ENCODE data around the gene TCERG1L.

The TCERG1L gene

GRCh38 chr10:131063311-131063710 lies 248.2 kb downstream of the TCERG1L start:
- TF ChIP-seq, protein P1, sequence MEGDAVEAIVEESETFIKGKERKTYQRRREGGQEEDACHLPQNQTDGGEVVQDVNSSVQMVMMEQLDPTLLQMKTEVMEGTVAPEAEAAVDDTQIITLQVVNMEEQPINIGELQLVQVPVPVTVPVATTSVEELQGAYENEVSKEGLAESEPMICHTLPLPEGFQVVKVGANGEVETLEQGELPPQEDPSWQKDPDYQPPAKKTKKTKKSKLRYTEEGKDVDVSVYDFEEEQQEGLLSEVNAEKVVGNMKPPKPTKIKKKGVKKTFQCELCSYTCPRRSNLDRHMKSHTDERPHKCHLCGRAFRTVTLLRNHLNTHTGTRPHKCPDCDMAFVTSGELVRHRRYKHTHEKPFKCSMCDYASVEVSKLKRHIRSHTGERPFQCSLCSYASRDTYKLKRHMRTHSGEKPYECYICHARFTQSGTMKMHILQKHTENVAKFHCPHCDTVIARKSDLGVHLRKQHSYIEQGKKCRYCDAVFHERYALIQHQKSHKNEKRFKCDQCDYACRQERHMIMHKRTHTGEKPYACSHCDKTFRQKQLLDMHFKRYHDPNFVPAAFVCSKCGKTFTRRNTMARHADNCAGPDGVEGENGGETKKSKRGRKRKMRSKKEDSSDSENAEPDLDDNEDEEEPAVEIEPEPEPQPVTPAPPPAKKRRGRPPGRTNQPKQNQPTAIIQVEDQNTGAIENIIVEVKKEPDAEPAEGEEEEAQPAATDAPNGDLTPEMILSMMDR (IDR thresholded peaks at IDR 0.05): no peak

DNA sequence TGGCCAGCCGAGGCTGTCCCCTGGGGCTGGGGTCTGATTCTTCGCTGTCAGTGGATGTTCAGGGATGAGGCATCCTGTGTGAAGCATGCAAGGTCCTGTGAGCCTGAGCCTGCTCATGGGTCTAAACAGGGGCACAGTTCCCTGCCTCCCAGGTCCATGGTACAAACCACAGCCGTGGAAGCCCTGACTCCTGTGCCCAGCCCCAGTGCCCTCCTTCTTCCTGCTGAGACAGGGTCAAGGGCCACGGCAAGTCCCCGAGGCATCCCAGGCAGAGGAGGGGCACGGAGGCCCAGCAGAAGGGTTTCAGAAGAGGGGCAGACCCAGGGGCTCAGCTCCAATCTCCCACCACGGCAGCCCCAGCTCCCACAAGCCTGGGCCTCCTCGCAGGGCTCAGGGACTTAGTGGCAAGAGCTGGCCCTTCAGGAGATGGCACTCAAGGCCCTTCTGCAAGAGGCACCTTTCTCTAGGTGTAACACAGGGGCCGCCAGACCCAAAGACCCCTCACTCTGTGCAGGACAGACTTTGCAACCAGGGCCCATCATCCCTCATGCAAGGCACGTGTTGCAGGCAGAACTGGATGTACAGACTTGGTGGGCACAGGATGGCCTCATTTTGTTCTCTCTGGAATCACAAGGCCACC lies 248.8 kb downstream of the TCERG1L start:
- TF ChIP-seq, protein P1 (IDR thresholded peaks at IDR 0.05): no peak

DNA sequence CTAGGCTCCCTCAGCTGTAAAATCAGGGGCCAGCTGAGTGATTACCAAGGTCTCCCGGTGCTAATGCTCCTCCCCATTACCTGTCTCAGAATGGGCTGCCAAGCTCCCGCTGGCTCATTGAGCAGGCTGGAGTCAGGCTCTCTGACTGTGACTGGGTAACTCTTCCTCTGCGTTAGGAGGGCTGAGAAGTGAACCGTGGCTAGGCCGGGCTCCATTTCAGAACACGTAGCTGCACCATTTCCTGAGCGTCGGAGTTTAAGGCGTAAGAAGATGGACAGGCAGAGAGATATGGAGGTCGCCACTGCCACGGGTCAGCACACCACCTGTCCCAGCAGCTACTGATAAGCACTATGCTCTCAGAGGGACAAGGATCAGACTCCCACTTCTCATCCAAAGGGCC lies 250.3 kb downstream of the TCERG1L start:
- TF ChIP-seq, protein P1 (IDR thresholded peaks at IDR 0.05): no peak

GRCh38 chr10:131059881-131060280 lies 251.6 kb downstream of the TCERG1L start:
- TF ChIP-seq, protein P1 (IDR thresholded peaks at IDR 0.05): no peak

DNA sequence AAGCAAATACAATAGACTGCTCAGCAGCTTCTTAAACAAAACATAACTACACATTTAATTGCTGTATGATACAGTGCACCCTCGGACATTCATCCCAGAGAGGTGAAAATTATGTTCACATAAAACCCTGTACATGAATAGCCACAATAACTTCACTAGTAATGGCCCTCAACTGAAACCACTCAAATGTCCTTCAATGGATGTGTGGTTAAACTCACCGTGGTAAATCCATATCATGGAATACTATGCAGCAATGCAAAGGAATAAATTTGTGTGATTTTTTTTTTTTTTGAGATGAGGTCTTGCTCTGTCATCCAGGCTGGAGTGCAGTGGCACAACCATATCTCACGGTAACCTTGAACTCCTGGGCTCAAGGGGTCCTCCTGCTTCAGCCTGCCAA lies 252.7 kb downstream of the TCERG1L start:
- TF ChIP-seq, protein P1 (IDR thresholded peaks at IDR 0.05): no peak

DNA sequence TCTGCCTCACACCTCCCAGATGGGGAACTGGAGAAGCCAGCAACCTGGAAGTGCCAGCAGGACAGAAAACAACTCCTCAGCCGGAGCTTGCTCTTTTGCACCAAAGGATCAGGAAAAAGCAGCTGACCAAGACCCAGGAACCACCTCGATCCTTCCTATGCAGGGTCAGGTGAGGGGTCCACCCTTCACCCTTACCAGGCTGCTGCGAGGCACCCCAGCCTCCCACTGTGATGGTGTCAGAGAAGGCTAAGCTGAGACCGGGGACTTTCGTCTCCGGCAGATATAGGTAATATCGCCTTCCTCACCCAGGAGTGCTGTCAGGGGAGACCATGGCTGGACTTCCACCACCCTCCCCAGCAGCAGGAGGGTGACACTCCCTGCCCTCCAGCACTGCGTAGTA lies 254.7 kb downstream of the TCERG1L start:
- TF ChIP-seq, protein P1 (IDR thresholded peaks at IDR 0.05): no peak

DNA sequence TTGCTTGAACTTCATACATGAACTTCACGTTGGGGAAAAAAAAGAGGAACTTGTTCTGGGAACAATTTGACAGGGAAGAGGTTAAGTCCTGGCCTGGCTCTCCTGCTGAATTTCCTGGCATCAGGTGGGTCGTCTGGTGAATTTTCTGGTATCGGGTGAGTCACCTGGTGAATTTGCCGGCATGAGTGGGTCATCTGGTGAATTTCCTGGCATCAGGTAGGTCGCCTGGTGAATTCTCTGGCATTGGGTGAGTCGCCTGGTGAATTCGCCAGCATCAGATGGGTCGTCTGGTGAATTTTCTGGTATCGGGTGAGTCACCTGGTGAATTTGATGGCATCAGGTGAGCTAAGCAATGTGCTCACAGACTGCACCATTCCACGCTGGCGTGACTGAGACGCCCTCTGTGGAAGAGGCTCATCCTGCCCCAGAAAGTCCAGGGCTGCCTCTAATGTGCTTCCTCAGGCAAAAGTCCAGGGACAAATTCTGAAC lies 255.4 kb downstream of the TCERG1L start:
- TF ChIP-seq, protein P1 (IDR thresholded peaks at IDR 0.05): no peak

DNA sequence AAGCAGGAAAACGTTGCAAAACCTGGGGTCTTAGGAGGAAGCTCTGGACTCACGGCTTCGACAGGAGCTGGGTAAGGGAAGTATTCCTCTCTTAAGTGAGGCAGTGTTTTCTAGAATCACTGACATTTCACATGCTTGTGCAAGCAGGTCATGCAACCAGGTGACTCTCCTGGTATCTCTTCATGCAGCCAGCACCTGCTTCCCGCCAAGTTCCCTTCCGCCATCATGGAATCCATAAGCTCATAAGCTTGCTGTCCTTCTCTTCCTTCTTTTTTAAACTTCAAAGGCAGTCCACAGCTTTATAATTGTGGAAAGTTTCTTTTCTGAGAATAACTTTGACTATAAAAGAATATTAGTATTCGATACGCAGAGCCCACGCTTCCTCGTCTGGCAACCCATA lies 256.1 kb downstream of the TCERG1L start:
- TF ChIP-seq, protein P1 (IDR thresholded peaks at IDR 0.05): no peak

All from LNCAP (cell line).